ENCODE measurements around the gene HOMER3. TPM values are rescaled to one million over a fixed set of nuclear protein-coding genes. Genes with fewer than 3 reads are reported as not detected.

HOMER3 gene
- total and polyA plus RNA-seq, 11 donors: 13.6 to 36.8 (median 20.8) TPM

- Histone ChIP-seq H3K36me3 (peaks cover 0 to 82% (median 60%) of the 10 kb centered on the region in 9 donors), H3K9me3 (no peaks in the 10 kb centered on the region), H3K4me1 (peaks cover 0 to 6% (median 0%) of the 10 kb centered on the region in 12 donors), H3K27me3 (no peaks in the 10 kb centered on the region), H3K4me3 (peak overlapping the region in 2 of 12 donors; percentile 23), H3K27ac (no peak overlapping the region)
- DNase-seq (no peak), ATAC-seq (no peak)
- TF ChIP-seq, protein P1, sequence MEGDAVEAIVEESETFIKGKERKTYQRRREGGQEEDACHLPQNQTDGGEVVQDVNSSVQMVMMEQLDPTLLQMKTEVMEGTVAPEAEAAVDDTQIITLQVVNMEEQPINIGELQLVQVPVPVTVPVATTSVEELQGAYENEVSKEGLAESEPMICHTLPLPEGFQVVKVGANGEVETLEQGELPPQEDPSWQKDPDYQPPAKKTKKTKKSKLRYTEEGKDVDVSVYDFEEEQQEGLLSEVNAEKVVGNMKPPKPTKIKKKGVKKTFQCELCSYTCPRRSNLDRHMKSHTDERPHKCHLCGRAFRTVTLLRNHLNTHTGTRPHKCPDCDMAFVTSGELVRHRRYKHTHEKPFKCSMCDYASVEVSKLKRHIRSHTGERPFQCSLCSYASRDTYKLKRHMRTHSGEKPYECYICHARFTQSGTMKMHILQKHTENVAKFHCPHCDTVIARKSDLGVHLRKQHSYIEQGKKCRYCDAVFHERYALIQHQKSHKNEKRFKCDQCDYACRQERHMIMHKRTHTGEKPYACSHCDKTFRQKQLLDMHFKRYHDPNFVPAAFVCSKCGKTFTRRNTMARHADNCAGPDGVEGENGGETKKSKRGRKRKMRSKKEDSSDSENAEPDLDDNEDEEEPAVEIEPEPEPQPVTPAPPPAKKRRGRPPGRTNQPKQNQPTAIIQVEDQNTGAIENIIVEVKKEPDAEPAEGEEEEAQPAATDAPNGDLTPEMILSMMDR (IDR thresholded peaks at IDR 0.05): no peak
- TF ChIP-seq POLR2A (IDR thresholded peaks at IDR 0.05): no peak
- intact Hi-C loops (cut with DNase I): no loop called here
- 80 to 90% (median 86%) methylated on average over 17 to 34 of the region's 34 CpGs for WGBS, 4 donors
These were observed 9.5 kb downstream of the HOMER3 start for GRCh38 chr19:18931316-18932162.

- H3K27me3 ChIP-seq: no peaks in the 10 kb centered on the region
- WGBS, 4 donors: 93 to 98% (median 94%) methylated on average over 7 to 25 of the region's 25 CpGs
- no peaks in the 10 kb centered on the region for H3K9me3 ChIP-seq
- ATAC-seq (no peak), DNase-seq (no peak)
- H3K4me3 ChIP-seq: no peak overlapping the region
- intact Hi-C loops (cut with DNase I): no loop called here
- TF ChIP-seq POLR2A (IDR thresholded peaks at IDR 0.05): no peak
- TF ChIP-seq, protein P1 (IDR thresholded peaks at IDR 0.05): no peak
- H3K4me1 ChIP-seq: peaks cover 0 to 6% (median 0%) of the 10 kb centered on the region in 12 donors
- peaks cover 0 to 83% (median 71%) of the 10 kb centered on the region in 9 donors for H3K36me3 ChIP-seq
- H3K27ac ChIP-seq: no peak overlapping the region
These were observed 11.7 kb downstream of the HOMER3 start for GRCh38 chr19:18929311-18929710.

DNA sequence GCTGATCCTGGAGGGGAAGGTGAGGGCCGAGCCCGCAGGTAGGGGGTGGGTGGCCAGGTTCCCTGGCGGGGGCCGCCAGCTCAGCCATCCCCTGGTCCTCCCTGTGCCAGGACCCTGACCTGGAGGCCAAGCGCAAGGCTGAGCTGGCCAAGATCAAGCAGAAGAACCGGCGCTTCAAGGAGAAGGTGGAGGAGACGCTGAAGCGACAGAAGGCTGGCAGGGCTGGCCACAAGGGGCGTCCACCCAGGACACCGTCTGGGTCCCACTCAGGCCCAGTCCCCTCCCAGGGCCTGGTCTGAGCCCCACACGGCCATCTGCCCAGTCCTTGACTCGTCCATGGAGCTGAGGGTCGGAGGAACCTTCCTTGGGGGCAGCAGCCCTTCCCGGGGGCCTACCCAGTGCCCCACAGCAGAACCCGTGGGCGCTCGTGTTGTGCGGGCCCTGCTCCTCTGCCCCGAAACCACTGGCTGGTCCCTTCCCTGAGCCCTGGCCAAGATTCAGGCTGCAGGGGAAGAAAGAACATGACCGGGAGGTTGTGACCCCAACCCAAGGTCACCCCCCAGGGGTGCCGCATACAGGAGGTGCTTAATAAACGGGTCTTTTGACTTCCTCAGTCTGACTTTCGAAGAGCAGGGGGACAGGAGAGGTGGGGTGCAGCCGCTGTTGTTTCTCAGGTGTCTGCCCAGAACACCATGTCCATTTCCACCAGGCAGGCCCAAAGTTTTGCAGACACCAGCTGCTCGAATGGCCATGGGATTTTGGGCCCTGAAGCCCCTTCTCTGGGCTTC lies 12.8 kb downstream of the HOMER3 start:
- DNase-seq: no peak
- no peak overlapping the region for H3K27ac ChIP-seq
- 90 to 91% (median 91%) methylated on average over 16 to 26 of the region's 26 CpGs for WGBS, 4 donors
- ATAC-seq: no peak
- H3K4me3 ChIP-seq: no peak overlapping the region
- peaks cover 0 to 86% (median 73%) of the 10 kb centered on the region in 9 donors for H3K36me3 ChIP-seq
- H3K27me3 ChIP-seq: no peaks in the 10 kb centered on the region
- intact Hi-C loops (cut with DNase I): no loop called here
- TF ChIP-seq, protein P1 (IDR thresholded peaks at IDR 0.05): no peak
- no peak for TF ChIP-seq POLR2A (IDR thresholded peaks at IDR 0.05)
- H3K9me3 ChIP-seq: no peaks in the 10 kb centered on the region
- peaks cover 0 to 6% (median 0%) of the 10 kb centered on the region in 12 donors for H3K4me1 ChIP-seq

GRCh38 chr19:18924684-18925213 lies 16.3 kb downstream of the HOMER3 start:
- Histone ChIP-seq H3K4me1 (peaks cover 6 to 19% (median 10%) of the 10 kb centered on the region in 12 donors), H3K27me3 (no peaks in the 10 kb centered on the region), H3K9me3 (no peaks in the 10 kb centered on the region), H3K36me3 (peaks cover 0 to 85% (median 81%) of the 10 kb centered on the region in 9 donors), H3K27ac (no peak overlapping the region), H3K4me3 (no peak overlapping the region)
- WGBS, 4 donors: 91 to 96% (median 95%) methylated on average over 14 to 15 of the region's 15 CpGs
- ATAC-seq (no peak), DNase-seq (no peak)
- intact Hi-C loops (cut with DNase I): no loop called here
- TF ChIP-seq, protein P1 (IDR thresholded peaks at IDR 0.05): no peak
- no peak for TF ChIP-seq POLR2A (IDR thresholded peaks at IDR 0.05)

All from heart left ventricle (tissue), 16 donors.